HepG2 (cell line): Measurements from ENCODE around the gene SPRED2. TPM values are rescaled to one million over a fixed set of nuclear protein-coding genes. Genes with fewer than 3 reads are reported as not detected.
A peak's percentile ranks its signal among the peaks of the same experiment; 100 is the strongest.

Source experiments
- ASH2L ChIP-seq: fragments of 300-600, 200-600 bp; sonication (generic); IDR thresholded peaks from 2 replicates; pipeline ENCODE4 v1.7.0; 2017; ENCODE audit warnings: low read depth, mild to moderate bottlenecking, moderate library complexity, mixed read lengths, low read length; ENCODE audit not compliant: insufficient read length
- CBX2 ChIP-seq, 2 experiments: fragments of 200-600 bp in 1 of 2; sonication (generic); formaldehyde crosslinking in 1 of 2; IDR thresholded peaks; 2 replicates each; pipeline versions ENCODE4 v1.7.0 to v1.8.1; 2018 to 2022; ENCODE audit warnings: low read depth in 2 of 2, low read length in 1 of 2, mild to moderate bottlenecking in 1 of 2, missing genetic modification reagents in 1 of 2
- GTF2F1 ChIP-seq: fragments of 150-350 bp; IDR thresholded peaks from 2 replicates; pipeline ENCODE4 v1.6.1; 2014; ENCODE audit warnings: low read length
- KAT2B ChIP-seq: fragments of 150-350 bp; IDR thresholded peaks from 2 replicates; pipeline ENCODE4 v1.6.1; 2014; ENCODE audit warnings: low read depth, low read length, borderline replicate concordance
- LCORL ChIP-seq, 2 experiments: fragments of 450-650 bp in 1 of 2; sonication (generic) in 1 of 2; formaldehyde crosslinking in 1 of 2; IDR thresholded peaks; 2 replicates each; pipeline versions ENCODE4 v1.5.0 to v1.6.1; 2017 to 2020; ENCODE audit warnings: antibody characterized with exemption in 1 of 2, missing genetic modification reagents in 1 of 2
- NR2F2 ChIP-seq: IDR thresholded peaks from 2 replicates; pipeline ENCODE4 v1.6.1; 2012; ENCODE audit warnings: low read depth, inconsistent platforms, borderline replicate concordance
- PHF8 ChIP-seq: sonication (generic); formaldehyde crosslinking; IDR thresholded peaks from 2 replicates; pipeline ENCODE4 v1.5.0; 2020; ENCODE audit warnings: missing genetic modification reagents
- THYN1 ChIP-seq: sonication (generic); formaldehyde crosslinking; IDR thresholded peaks from 2 replicates; pipeline ENCODE4 v1.8.1; 2023; ENCODE audit warnings: low read depth, mild to moderate bottlenecking, moderate library complexity, missing genetic modification reagents, borderline replicate concordance
- TRIM22 ChIP-seq: fragments of 450-650 bp; IDR thresholded peaks from 2 replicates; pipeline ENCODE4 v1.6.1; 2017
- XRCC5 ChIP-seq: fragments of 200-400 bp; formaldehyde crosslinking; optimal IDR thresholded peaks from 2 replicates; pipeline ENCODE3; 2017; ENCODE audit warnings: mild to moderate bottlenecking, low read length
- ZBTB42 ChIP-seq: sonication (generic); formaldehyde crosslinking; IDR thresholded peaks from 2 replicates; pipeline ENCODE4 v1.5.0; 2020; ENCODE audit warnings: mild to moderate bottlenecking, missing genetic modification reagents
- ZBTB46 ChIP-seq: sonication (generic); formaldehyde crosslinking; IDR thresholded peaks from 2 replicates; pipeline ENCODE4 v1.4.0; 2020; ENCODE audit warnings: mild to moderate bottlenecking, missing genetic modification reagents, borderline replicate concordance
- ZFP36L2 ChIP-seq: sonication (generic); formaldehyde crosslinking; IDR thresholded peaks from 2 replicates; pipeline ENCODE4 v1.4.0; 2020; ENCODE audit warnings: missing genetic modification reagents
- ZNF121 ChIP-seq: sonication (generic); formaldehyde crosslinking; IDR thresholded peaks from 2 replicates; pipeline ENCODE4 v1.5.0; 2020; ENCODE audit warnings: mild to moderate bottlenecking, missing genetic modification reagents
- ZNF34 ChIP-seq: sonication (generic); formaldehyde crosslinking; IDR thresholded peaks from 2 replicates; pipeline ENCODE4 v1.4.0; 2020; ENCODE audit warnings: mild to moderate bottlenecking, missing genetic modification reagents, borderline replicate concordance
- ZNF780A ChIP-seq: sonication (generic); formaldehyde crosslinking; IDR thresholded peaks from 2 replicates; pipeline ENCODE4 v1.8.0; 2022; ENCODE audit warnings: mild to moderate bottlenecking, missing genetic modification reagents, moderate library complexity
- ZNF781 ChIP-seq: sonication (generic); formaldehyde crosslinking; IDR thresholded peaks from 2 replicates; pipeline ENCODE4 v1.5.1; 2020; ENCODE audit warnings: borderline replicate concordance, mild to moderate bottlenecking, missing genetic modification reagents; ENCODE audit errors: not compliant biosample characterization
- polyA plus RNA-seq, 8 experiments: library from polyadenylated mRNA; depleted of rRNA in 3 of 8; stranded (reverse) in 7 of 8; unstranded in 1 of 8; fragments of >200 nt; fragmentation: Illumina TruSeq in 4 of 8; extraction: Trizol in 4 of 8; gene quantifications; 2 replicates each; pipeline versions ENCODE4 v1.2.1 to v1.2.3, GENCODE V29; 2011 to 2016; ENCODE audit warnings: low read depth in 4 of 8, missing spikeins in 1 of 8, mixed read lengths in 1 of 8; ENCODE audit not compliant: insufficient read depth in 1 of 8
- total RNA-seq, 5 experiments: library from RNA; depleted of rRNA; stranded (reverse); fragments of >200 nt; fragmentation: Illumina TruSeq; extraction: Trizol; gene quantifications; 2 replicates each; pipeline ENCODE4 v1.2.3, GENCODE V29; 2016; ENCODE audit warnings: low read depth in 1 of 5
- TF ChIP-seq, protein P1 (sequence below): IDR thresholded peaks from 2 replicates; pipeline ENCODE4 v1.6.1; 2016; ENCODE audit warnings: missing genetic modification reagents, missing compliant biosample characterization
- TF ChIP-seq, protein P2 (sequence below): sonication (generic); formaldehyde crosslinking; IDR thresholded peaks from 2 replicates; pipeline ENCODE4 v1.4.0; 2020; ENCODE audit warnings: missing genetic modification reagents
- TF ChIP-seq, protein P3 (sequence below): sonication (generic); formaldehyde crosslinking; IDR thresholded peaks from 2 replicates; pipeline ENCODE4 v1.5.0; 2020; ENCODE audit warnings: missing genetic modification reagents
- TF ChIP-seq, protein P4 (sequence below): IDR thresholded peaks from 2 replicates; pipeline ENCODE4 v1.6.1; 2018; ENCODE audit warnings: missing genetic modification reagents, mild to moderate bottlenecking, missing compliant biosample characterization

Gene SPRED2
- total and polyA plus RNA-seq, 2 of the 13 experiments (the other 11 are each of a cell fraction or from before 2014, with no cell fraction given) = 13.0 to 37.0 TPM

GRCh38 chr2:65300761-65301711, 131.4 kb downstream of the SPRED2 start (continued):
- TF ChIP-seq LCORL (IDR thresholded peaks at IDR 0.05) = peak; percentile 90
- peak; percentile 100 for TF ChIP-seq LCORL (CRISPR knock-in tag; IDR thresholded peaks at IDR 0.05)
- peak; percentile 96 for TF ChIP-seq XRCC5
- TF ChIP-seq NR2F2 = no peak; the same call in 1 of the 2 replicates
- TF ChIP-seq ZNF34 = no peak
- TF ChIP-seq ZFP36L2 (CRISPR knock-in tag) = 0 out of 2 replicates have a peak, but pooled peaks have one; percentile 35
- no peak for TF ChIP-seq THYN1 (CRISPR knock-in tag)
- TF ChIP-seq ZBTB46 (CRISPR knock-in tag) = no peak
- TF ChIP-seq CBX2 (IDR thresholded peaks at IDR 0.05; ENCODE audit: low read depth, low read length) = no peak
- TF ChIP-seq CBX2 (CRISPR knock-in tag; IDR thresholded peaks at IDR 0.05; ENCODE audit: low read depth) = 0 out of 2 replicates have a peak, but pooled peaks have one; percentile 21
- TF ChIP-seq, protein P1, sequence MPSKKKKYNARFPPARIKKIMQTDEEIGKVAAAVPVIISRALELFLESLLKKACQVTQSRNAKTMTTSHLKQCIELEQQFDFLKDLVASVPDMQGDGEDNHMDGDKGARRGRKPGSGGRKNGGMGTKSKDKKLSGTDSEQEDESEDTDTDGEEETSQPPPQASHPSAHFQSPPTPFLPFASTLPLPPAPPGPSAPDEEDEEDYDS (CRISPR knock-in tag) = peak; percentile 53; the same call in 1 of the 2 replicates
- no peak for TF ChIP-seq GTF2F1
- 0 out of 2 replicates have a peak, but pooled peaks have one; percentile 15 for TF ChIP-seq ZNF121 (CRISPR knock-in tag)
- TF ChIP-seq PHF8 (CRISPR knock-in tag) = peak; percentile 12
- TF ChIP-seq ASH2L = peak; percentile 41
- TF ChIP-seq ZNF780A (CRISPR knock-in tag) = no peak
- no peak for TF ChIP-seq KAT2B
- TF ChIP-seq, protein P2, sequence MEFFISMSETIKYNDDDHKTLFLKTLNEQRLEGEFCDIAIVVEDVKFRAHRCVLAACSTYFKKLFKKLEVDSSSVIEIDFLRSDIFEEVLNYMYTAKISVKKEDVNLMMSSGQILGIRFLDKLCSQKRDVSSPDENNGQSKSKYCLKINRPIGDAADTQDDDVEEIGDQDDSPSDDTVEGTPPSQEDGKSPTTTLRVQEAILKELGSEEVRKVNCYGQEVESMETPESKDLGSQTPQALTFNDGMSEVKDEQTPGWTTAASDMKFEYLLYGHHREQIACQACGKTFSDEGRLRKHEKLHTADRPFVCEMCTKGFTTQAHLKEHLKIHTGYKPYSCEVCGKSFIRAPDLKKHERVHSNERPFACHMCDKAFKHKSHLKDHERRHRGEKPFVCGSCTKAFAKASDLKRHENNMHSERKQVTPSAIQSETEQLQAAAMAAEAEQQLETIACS = no peak
- TF ChIP-seq, protein P3, sequence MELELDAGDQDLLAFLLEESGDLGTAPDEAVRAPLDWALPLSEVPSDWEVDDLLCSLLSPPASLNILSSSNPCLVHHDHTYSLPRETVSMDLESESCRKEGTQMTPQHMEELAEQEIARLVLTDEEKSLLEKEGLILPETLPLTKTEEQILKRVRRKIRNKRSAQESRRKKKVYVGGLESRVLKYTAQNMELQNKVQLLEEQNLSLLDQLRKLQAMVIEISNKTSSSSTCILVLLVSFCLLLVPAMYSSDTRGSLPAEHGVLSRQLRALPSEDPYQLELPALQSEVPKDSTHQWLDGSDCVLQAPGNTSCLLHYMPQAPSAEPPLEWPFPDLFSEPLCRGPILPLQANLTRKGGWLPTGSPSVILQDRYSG (CRISPR knock-in tag) = no peak
- TF ChIP-seq ZBTB42 = no peak
- TF ChIP-seq, protein P4, sequence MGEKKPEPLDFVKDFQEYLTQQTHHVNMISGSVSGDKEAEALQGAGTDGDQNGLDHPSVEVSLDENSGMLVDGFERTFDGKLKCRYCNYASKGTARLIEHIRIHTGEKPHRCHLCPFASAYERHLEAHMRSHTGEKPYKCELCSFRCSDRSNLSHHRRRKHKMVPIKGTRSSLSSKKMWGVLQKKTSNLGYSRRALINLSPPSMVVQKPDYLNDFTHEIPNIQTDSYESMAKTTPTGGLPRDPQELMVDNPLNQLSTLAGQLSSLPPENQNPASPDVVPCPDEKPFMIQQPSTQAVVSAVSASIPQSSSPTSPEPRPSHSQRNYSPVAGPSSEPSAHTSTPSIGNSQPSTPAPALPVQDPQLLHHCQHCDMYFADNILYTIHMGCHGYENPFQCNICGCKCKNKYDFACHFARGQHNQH (CRISPR knock-in tag) = peak; percentile 79
- TF ChIP-seq ZNF781 (CRISPR knock-in tag) = peak; percentile 46
- TF ChIP-seq TRIM22 = no peak
